Measurements from ENCODE around the gene GAS2L3.
"Not testable (repeated sequence)": the region's sequence is repeated elsewhere in the genome, so short reads cannot be mapped to it uniquely, and the experiment has no call there.

GAS2L3 gene

DNA sequence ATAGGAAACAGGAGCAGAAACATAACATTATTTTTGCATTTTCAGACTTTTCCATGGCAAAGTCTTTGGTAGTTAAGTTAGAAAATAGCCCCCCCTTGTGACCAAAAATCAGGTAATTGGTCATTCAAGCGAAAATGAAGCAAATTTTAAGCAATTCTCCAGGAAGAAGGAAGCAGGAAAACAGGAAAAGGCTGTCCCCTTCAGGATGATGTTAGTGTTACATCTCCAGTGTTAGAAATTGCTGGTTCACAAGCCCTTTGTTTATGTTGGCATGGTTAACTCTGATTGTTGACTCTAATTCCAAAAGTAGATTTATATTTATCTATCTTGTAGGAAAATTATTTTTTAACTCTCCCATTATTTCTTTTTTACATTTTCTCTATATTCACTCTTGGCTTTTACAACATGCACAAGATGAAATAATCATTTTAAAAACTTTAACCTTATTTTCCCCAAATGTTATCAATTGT is 18.8 kb upstream of the GAS2L3 start:
- Histone ChIP-seq H3K9me3 (ENCODE audit: insufficient read depth, low read depth, low read length) (no peaks in the 10 kb centered on the region), H3K9ac (ENCODE audit: low read depth, low read length) (no peak overlapping the region), H3K4me1 (ENCODE audit: insufficient read depth, low read length) (no peaks in the 10 kb centered on the region), H3K36me3 (ENCODE audit: insufficient read depth, low read length) (no peaks in the 10 kb centered on the region), H3K27ac (ENCODE audit: low read depth, low read length) (no peak overlapping the region), H3K4me3 (ENCODE audit: low read length) (no peak overlapping the region), H3K27me3 (ENCODE audit: insufficient read depth, low read length) (no peaks in the 10 kb centered on the region)
- WGBS = 0% methylated on average over 1 of the region's 1 CpG

DNA sequence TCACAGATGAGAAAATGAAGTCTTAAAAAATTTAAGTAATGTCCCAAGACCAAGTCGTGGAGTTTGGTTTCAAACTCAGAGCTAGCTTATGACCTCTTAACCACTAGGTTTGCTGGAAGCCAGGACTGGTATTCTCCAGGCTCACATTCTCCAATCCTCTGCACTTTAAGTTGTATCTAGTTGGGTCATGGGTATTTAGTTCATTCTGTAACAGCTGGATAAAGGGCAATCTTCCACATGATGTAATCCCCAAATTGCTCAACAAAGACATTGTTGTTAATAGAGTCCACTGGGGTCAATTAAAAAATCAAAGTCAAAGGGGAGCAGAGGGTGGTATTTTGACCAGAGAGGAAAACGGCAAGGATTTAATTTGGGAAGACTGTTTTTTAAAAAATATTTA is 17.8 kb upstream of the GAS2L3 start:
- 100% methylated on average over 1 of the region's 2 CpGs for WGBS

DNA sequence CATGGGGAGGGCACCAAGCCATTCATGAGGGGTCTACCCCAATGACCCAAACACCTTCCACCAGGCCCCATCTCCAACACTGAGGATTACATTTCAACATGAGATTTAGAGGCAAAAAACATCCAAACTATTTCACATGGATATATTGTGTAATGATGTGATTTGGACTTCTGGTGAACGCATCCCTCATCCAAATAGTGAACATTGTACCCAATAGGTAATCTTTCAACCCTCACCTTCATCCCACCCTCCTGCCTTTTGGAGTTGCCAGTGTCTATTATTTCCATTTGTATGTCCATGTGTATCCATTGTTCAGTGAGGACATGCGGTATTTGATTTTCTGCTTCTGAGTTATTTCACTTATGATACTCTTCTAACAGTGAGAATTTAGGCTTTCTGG is 16.1 kb upstream of the GAS2L3 start:
- no CpG with 5 or more reads among the region's 2 CpGs for WGBS

More for the DNA sequence above, 17.8 kb upstream of the GAS2L3 start:
- no peak overlapping the region for H3K9ac ChIP-seq (ENCODE audit: low read depth, low read length)
- H3K4me3 ChIP-seq (ENCODE audit: low read length) = no peak overlapping the region
- no peak overlapping the region for H3K27ac ChIP-seq (ENCODE audit: low read depth, low read length)
- no peaks in the 10 kb centered on the region for H3K9me3 ChIP-seq (ENCODE audit: insufficient read depth, low read depth, low read length)
- H3K27me3 ChIP-seq (ENCODE audit: insufficient read depth, low read length) = no peaks in the 10 kb centered on the region
- no peaks in the 10 kb centered on the region for H3K4me1 ChIP-seq (ENCODE audit: insufficient read depth, low read length)
- no peaks in the 10 kb centered on the region for H3K36me3 ChIP-seq (ENCODE audit: insufficient read depth, low read length)

DNA sequence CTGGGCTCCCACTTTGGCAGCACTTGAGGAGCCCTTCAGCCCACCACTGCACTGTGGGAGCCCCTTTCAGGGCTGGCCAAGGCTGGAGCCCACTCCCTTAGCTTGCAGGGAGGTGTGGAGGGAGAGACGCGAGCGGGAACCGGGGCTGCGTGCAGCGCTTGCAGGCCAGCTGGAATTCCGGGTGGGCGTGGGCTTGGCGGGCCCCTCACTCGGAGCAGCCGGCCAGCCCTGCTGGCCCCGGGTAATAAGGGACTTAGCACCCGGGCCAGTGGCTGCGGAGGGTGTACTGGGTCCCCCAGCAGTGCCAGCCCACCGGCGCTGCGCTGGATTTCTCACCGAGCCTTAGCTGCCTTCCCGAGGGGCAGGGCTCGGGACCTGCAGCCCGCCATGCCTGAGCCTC is 14.2 kb upstream of the GAS2L3 start:
- not testable (repeated sequence) for H3K4me1 ChIP-seq (ENCODE audit: insufficient read depth, low read length); H3K9ac ChIP-seq (ENCODE audit: low read depth, low read length); H3K27me3 ChIP-seq (ENCODE audit: insufficient read depth, low read length); H3K36me3 ChIP-seq (ENCODE audit: insufficient read depth, low read length); H3K4me3 ChIP-seq (ENCODE audit: low read length); H3K9me3 ChIP-seq (ENCODE audit: insufficient read depth, low read depth, low read length); H3K27ac ChIP-seq (ENCODE audit: low read depth, low read length)
- 98% methylated on average over 21 of the region's 21 CpGs for WGBS

More for the DNA sequence above, 16.1 kb upstream of the GAS2L3 start:
- Histone ChIP-seq H3K4me1 (ENCODE audit: insufficient read depth, low read length) (no peaks in the 10 kb centered on the region), H3K9me3 (ENCODE audit: insufficient read depth, low read depth, low read length) (no peaks in the 10 kb centered on the region), H3K27me3 (ENCODE audit: insufficient read depth, low read length) (no peaks in the 10 kb centered on the region), H3K36me3 (ENCODE audit: insufficient read depth, low read length) (no peaks in the 10 kb centered on the region), H3K4me3 (ENCODE audit: low read length) (no peak overlapping the region), H3K9ac (ENCODE audit: low read depth, low read length) (no peak overlapping the region), H3K27ac (ENCODE audit: low read depth, low read length) (no peak overlapping the region)

DNA sequence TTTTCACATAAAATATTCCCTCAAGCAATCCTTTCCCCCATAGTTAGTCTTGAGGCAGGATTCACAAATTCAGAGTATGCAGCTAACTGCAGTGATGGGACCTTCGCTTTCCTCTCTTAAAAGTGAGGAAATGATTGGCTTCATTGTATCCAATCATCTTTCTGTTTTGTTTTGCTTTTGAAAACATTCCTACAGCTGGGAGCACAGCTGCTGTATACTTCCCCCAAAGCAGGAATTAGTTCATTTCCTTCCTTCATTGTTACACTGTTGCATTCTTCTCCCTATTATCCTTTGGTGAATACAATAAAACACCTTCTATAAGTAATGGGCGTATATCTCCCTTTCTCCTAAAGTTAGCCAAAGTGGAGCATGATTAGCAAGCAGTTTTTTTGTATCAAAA is 9.4 kb upstream of the GAS2L3 start:
- WGBS = 86% methylated on average over 2 of the region's 2 CpGs
- Histone ChIP-seq H3K9ac (ENCODE audit: low read depth, low read length) (no peak overlapping the region), H3K27ac (ENCODE audit: low read depth, low read length) (no peak overlapping the region), H3K36me3 (ENCODE audit: insufficient read depth, low read length) (no peaks in the 10 kb centered on the region), H3K4me3 (ENCODE audit: low read length) (no peak overlapping the region), H3K9me3 (ENCODE audit: insufficient read depth, low read depth, low read length) (no peaks in the 10 kb centered on the region), H3K4me1 (ENCODE audit: insufficient read depth, low read length) (peaks cover 8% of the 10 kb centered on the region; the same call in 1 of the 2 replicates), H3K27me3 (ENCODE audit: insufficient read depth, low read length) (no peaks in the 10 kb centered on the region)

DNA sequence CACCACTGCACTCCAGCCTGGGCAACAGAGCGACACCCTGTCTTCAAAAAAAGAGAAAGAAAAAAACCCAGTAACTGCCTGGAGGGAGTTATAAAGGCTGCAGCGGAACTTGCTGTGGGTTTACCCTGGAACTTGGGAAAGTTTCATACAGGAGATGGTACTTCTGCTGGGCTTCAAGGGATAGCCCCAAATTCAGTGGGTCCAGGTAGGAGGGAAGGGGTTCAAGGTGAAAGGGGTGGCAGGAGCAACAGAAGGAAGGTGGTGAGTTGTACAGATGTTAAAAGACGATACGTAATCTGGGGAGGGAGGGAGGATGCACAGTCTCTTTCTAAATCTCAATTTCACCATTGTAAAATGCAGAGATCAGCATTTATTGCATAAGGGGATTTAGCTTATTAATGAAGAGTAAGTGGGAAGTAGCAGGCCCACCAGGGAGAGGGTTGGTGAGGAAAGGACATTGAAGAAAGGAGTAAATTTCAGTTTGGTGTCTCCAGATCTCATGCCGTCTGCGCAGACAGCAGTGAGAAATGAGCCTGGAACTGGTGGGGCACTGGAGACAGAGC is 8.5 kb upstream of the GAS2L3 start:
- Histone ChIP-seq H3K27me3 (ENCODE audit: insufficient read depth, low read length) (no peaks in the 10 kb centered on the region), H3K27ac (ENCODE audit: low read depth, low read length) (no peak overlapping the region), H3K9me3 (ENCODE audit: insufficient read depth, low read depth, low read length) (no peaks in the 10 kb centered on the region), H3K36me3 (ENCODE audit: insufficient read depth, low read length) (no peaks in the 10 kb centered on the region), H3K4me1 (ENCODE audit: insufficient read depth, low read length) (peaks cover 8% of the 10 kb centered on the region; the same call in 1 of the 2 replicates), H3K4me3 (ENCODE audit: low read length) (no peak overlapping the region), H3K9ac (ENCODE audit: low read depth, low read length) (no peak overlapping the region)
- 97% methylated on average over 6 of the region's 6 CpGs for WGBS

DNA sequence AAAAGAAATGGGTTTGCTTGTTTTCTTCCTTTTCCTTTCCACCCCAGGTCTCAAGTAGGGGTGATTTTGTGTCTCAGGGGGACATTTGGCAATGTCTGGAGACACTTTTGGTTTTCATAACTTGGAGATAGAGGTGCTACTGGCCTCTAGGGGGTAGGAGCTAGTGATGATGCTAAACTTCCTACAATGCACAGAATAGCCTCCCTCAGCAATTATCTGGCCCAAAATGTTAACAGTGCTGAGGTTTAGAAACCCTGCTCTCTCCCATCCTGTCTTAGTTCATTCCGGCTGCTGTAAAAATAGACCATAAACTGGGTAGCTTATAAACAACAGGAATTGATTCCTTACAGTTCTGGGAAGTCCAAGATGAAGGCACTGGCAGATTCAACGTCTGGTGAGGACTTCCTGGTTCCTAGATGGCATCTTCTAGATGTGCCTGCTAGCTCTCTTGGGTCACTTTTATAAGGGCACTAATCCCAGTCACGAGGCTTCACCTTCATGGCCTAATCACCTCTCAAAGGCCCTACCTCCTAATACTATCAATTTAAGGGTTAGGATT is 7.4 kb upstream of the GAS2L3 start:
- Histone ChIP-seq H3K4me3 (ENCODE audit: low read length) (no peak overlapping the region), H3K27ac (ENCODE audit: low read depth, low read length) (no peak overlapping the region), H3K9ac (ENCODE audit: low read depth, low read length) (no peak overlapping the region)

DNA sequence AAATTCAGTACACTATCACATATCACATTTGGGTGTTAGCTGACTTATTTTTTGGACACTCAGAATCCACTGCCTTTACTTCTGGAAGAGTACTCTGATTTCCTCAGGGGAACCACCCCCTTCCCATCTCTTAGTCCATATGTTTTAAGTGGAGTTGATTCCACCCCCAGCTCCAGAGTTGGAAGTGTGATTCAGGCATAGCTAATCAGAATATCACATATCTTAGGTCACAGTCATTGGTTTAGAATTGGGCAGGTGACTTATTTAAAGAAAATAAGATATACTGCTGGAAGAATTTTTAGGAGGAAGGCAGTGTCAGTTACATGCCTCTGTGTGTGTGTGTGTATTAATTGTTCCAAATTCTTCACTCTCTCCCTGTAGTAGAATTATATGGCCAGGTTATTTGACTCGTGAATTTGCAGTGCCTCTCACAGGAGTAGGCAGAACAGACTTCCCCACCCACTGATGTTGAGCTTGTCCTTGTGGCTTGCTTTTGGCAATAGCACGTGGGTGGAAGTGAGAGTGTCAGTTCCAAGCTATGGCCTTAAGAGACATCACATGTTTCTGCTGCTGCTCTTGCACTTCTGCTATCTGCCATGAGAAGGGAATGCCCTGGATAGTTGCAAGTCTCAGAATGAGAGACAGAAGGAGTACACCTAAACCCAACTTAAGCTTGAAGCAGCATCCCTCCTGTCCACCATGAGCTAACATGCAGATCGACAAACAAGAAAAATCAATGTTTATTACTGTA is 6.4 kb upstream of the GAS2L3 start:
- Histone ChIP-seq H3K27ac (ENCODE audit: low read depth, low read length) (no peak overlapping the region), H3K27me3 (ENCODE audit: insufficient read depth, low read length) (peaks cover 9% of the 10 kb centered on the region), H3K9me3 (ENCODE audit: insufficient read depth, low read depth, low read length) (no peaks in the 10 kb centered on the region), H3K4me3 (ENCODE audit: low read length) (no peak overlapping the region), H3K9ac (ENCODE audit: low read depth, low read length) (no peak overlapping the region), H3K36me3 (ENCODE audit: insufficient read depth, low read length) (no peaks in the 10 kb centered on the region), H3K4me1 (ENCODE audit: insufficient read depth, low read length) (peaks cover 8% of the 10 kb centered on the region; the same call in 1 of the 2 replicates)
- WGBS = 71% methylated on average over 2 of the region's 3 CpGs

More for the DNA sequence above, 7.4 kb upstream of the GAS2L3 start:
- no peaks in the 10 kb centered on the region for H3K36me3 ChIP-seq (ENCODE audit: insufficient read depth, low read length)
- no peaks in the 10 kb centered on the region for H3K9me3 ChIP-seq (ENCODE audit: insufficient read depth, low read depth, low read length)
- WGBS = 92% methylated on average over 3 of the region's 3 CpGs
- H3K4me1 ChIP-seq (ENCODE audit: insufficient read depth, low read length) = peaks cover 8% of the 10 kb centered on the region; the same call in 1 of the 2 replicates
- no peaks in the 10 kb centered on the region for H3K27me3 ChIP-seq (ENCODE audit: insufficient read depth, low read length)

DNA sequence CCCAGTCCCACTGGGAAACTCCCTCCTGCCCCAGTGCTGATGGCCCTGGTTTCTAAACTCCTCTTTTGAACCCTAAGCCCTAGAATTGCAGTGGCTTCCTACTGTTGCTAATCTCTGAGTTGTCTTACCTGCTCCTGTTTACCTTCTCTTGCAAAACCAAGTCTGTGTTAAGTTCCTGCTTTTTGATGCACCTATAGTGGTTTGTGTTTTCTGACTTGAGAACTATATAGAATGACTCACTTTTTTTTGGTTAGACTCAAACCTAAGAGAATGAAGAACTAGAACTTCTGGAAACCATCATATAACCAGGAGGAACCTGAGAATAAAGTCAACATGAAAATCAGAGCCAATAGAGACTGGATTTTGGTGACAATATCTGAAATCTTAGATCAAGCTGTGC is 5.5 kb upstream of the GAS2L3 start:
- Histone ChIP-seq H3K27me3 (ENCODE audit: insufficient read depth, low read length) (peaks cover 15% of the 10 kb centered on the region), H3K36me3 (ENCODE audit: insufficient read depth, low read length) (no peaks in the 10 kb centered on the region), H3K4me1 (ENCODE audit: insufficient read depth, low read length) (peaks cover 8% of the 10 kb centered on the region; the same call in 1 of the 2 replicates), H3K9me3 (ENCODE audit: insufficient read depth, low read depth, low read length) (no peaks in the 10 kb centered on the region), H3K4me3 (ENCODE audit: low read length) (no peak overlapping the region), H3K9ac (ENCODE audit: low read depth, low read length) (no peak overlapping the region), H3K27ac (ENCODE audit: low read depth, low read length) (no peak overlapping the region)

DNA sequence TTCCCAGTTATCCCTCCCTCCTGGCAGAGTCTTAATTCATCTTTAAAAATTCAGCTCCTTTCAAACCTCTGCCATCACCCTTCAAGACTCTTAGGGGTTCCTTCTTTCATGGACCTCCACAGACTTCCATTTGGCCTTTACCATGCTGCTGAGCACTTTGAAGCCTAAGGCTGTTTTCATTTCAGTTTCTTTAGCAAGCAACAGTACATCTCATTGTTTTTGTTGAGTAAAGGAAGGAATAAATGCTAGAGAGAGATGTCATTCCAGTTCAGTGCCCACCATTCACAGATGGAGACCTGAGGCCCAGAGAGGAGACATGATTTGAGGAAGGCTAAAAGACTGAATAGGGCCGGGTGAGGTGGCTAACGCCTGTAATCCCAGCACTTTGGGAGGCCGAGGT is 1.3 kb upstream of the GAS2L3 start:
- Histone ChIP-seq H3K27ac (ENCODE audit: low read depth, low read length) (no peak overlapping the region), H3K4me1 (ENCODE audit: insufficient read depth, low read length) (peaks cover 6% of the 10 kb centered on the region; the same call in 1 of the 2 replicates), H3K9me3 (ENCODE audit: insufficient read depth, low read depth, low read length) (no peaks in the 10 kb centered on the region), H3K36me3 (ENCODE audit: insufficient read depth, low read length) (no peaks in the 10 kb centered on the region), H3K27me3 (ENCODE audit: insufficient read depth, low read length) (peaks cover 27% of the 10 kb centered on the region), H3K4me3 (ENCODE audit: low read length) (no peak overlapping the region), H3K9ac (ENCODE audit: low read depth, low read length) (no peak overlapping the region)
- WGBS = 88% methylated on average over 3 of the region's 3 CpGs

Data from HUES64 (cell line).